ENCODE data around the gene FOXL1. TPM values are rescaled to one million over a fixed set of nuclear protein-coding genes. Genes with fewer than 3 reads are reported as not detected.

The FOXL1 gene
- total RNA-seq, 1 donor from 2014 or later, result 11.6 TPM

GRCh38 chr16:86567701-86568581 lies 10.4 kb upstream of the FOXL1 start:
- H3K4me3 ChIP-seq (ENCODE audit: low read depth, low read length), result peak overlapping the region; percentile 53
- TF ChIP-seq CTCF (conservative IDR thresholded peaks at IDR 0.05; ENCODE audit: low read depth, low read length), result no peak
- no peak for DNase-seq (ENCODE audit: low read depth)

GRCh38 chr16:86568677-86569623 lies 9.4 kb upstream of the FOXL1 start:
- peak overlapping the region; percentile 53 for H3K4me3 ChIP-seq (ENCODE audit: low read depth, low read length)
- no peak for DNase-seq (ENCODE audit: low read depth)
- no peak for TF ChIP-seq CTCF (conservative IDR thresholded peaks at IDR 0.05; ENCODE audit: low read depth, low read length)

- DNase-seq (ENCODE audit: low read depth), result no peak
- no peak for TF ChIP-seq CTCF (conservative IDR thresholded peaks at IDR 0.05; ENCODE audit: low read depth, low read length)
- peak overlapping the region; percentile 53 for H3K4me3 ChIP-seq (ENCODE audit: low read depth, low read length)
These were observed 8.5 kb upstream of the FOXL1 start for GRCh38 chr16:86569701-86570447.

- H3K4me3 ChIP-seq (ENCODE audit: low read depth, low read length), result peak overlapping the region; percentile 15
- DNase-seq (ENCODE audit: low read depth), result no peak
- TF ChIP-seq CTCF (conservative IDR thresholded peaks at IDR 0.05; ENCODE audit: low read depth, low read length), result no peak
These were observed 7.5 kb upstream of the FOXL1 start for GRCh38 chr16:86570558-86571529.

GRCh38 chr16:86571530-86571915 lies 6.8 kb upstream of the FOXL1 start:
- DNase-seq (ENCODE audit: low read depth), result no peak

More at GRCh38 chr16:86571530-86571915, 6.8 kb upstream of the FOXL1 start:
- no peak for TF ChIP-seq CTCF (conservative IDR thresholded peaks at IDR 0.05; ENCODE audit: low read depth, low read length)
- no peak overlapping the region for H3K4me3 ChIP-seq (ENCODE audit: low read depth, low read length)
